ENCODE measurements around the gene PAX2.

The PAX2 gene

GRCh38 chr10:100737355-100738054, 7.9 kb upstream of the PAX2 start:
- FAIRE-seq (no peak), DNase-seq (ENCODE audit: insufficient read length, low spot score) (no peak)
- TF ChIP-seq TAF1 (IDR thresholded peaks at IDR 0.05; ENCODE audit: low read depth, low read length) (no peak), POLR2A (IDR thresholded peaks at IDR 0.05; ENCODE audit: low read depth, low read length) (no peak), PAX5 (IDR thresholded peaks at IDR 0.05; ENCODE audit: insufficient read depth, low read length, severe bottlenecking) (no peak), POU2F2 (IDR thresholded peaks at IDR 0.05; ENCODE audit: low read depth, low read length) (no peak), SPI1 (IDR thresholded peaks at IDR 0.05; ENCODE audit: low read depth, low read length) (no peak), POLR2AphosphoS5 (IDR thresholded peaks at IDR 0.05; ENCODE audit: low read depth, low read length) (no peak)

GRCh38 chr10:100738055-100738827, 7.1 kb upstream of the PAX2 start:
- FAIRE-seq (no peak), DNase-seq (ENCODE audit: insufficient read length, low spot score) (no peak)
- no peak for TF ChIP-seq PAX5 (IDR thresholded peaks at IDR 0.05; ENCODE audit: insufficient read depth, low read length, severe bottlenecking)
- no peak for TF ChIP-seq SPI1 (IDR thresholded peaks at IDR 0.05; ENCODE audit: low read depth, low read length)
- TF ChIP-seq POLR2A (IDR thresholded peaks at IDR 0.05; ENCODE audit: low read depth, low read length): no peak
- TF ChIP-seq POLR2AphosphoS5 (IDR thresholded peaks at IDR 0.05; ENCODE audit: low read depth, low read length): no peak
- TF ChIP-seq TAF1 (IDR thresholded peaks at IDR 0.05; ENCODE audit: low read depth, low read length): no peak
- no peak for TF ChIP-seq POU2F2 (IDR thresholded peaks at IDR 0.05; ENCODE audit: low read depth, low read length)

GRCh38 chr10:100739517-100740368, 5.6 kb upstream of the PAX2 start:
- no peak for DNase-seq (ENCODE audit: insufficient read length, low spot score)
- no peak for FAIRE-seq
- TF ChIP-seq POU2F2 (IDR thresholded peaks at IDR 0.05; ENCODE audit: low read depth, low read length) (no peak), POLR2AphosphoS5 (IDR thresholded peaks at IDR 0.05; ENCODE audit: low read depth, low read length) (no peak), PAX5 (IDR thresholded peaks at IDR 0.05; ENCODE audit: insufficient read depth, low read length, severe bottlenecking) (no peak), SPI1 (IDR thresholded peaks at IDR 0.05; ENCODE audit: low read depth, low read length) (no peak), POLR2A (IDR thresholded peaks at IDR 0.05; ENCODE audit: low read depth, low read length) (no peak), TAF1 (IDR thresholded peaks at IDR 0.05; ENCODE audit: low read depth, low read length) (no peak)

- DNase-seq (ENCODE audit: insufficient read length, low spot score) (no peak), FAIRE-seq (no peak)
- no peak for TF ChIP-seq SPI1 (IDR thresholded peaks at IDR 0.05; ENCODE audit: low read depth, low read length)
- no peak for TF ChIP-seq POLR2AphosphoS5 (IDR thresholded peaks at IDR 0.05; ENCODE audit: low read depth, low read length)
- no peak for TF ChIP-seq TAF1 (IDR thresholded peaks at IDR 0.05; ENCODE audit: low read depth, low read length)
- TF ChIP-seq PAX5 (IDR thresholded peaks at IDR 0.05; ENCODE audit: insufficient read depth, low read length, severe bottlenecking): no peak
- TF ChIP-seq POLR2A (IDR thresholded peaks at IDR 0.05; ENCODE audit: low read depth, low read length): no peak
- no peak for TF ChIP-seq POU2F2 (IDR thresholded peaks at IDR 0.05; ENCODE audit: low read depth, low read length)
Observed at GRCh38 chr10:100740476-100741377, 4.7 kb upstream of the PAX2 start.

GRCh38 chr10:100741378-100742075, 3.9 kb upstream of the PAX2 start:
- TF ChIP-seq POU2F2 (IDR thresholded peaks at IDR 0.05; ENCODE audit: low read depth, low read length) (no peak), PAX5 (IDR thresholded peaks at IDR 0.05; ENCODE audit: insufficient read depth, low read length, severe bottlenecking) (no peak), POLR2A (IDR thresholded peaks at IDR 0.05; ENCODE audit: low read depth, low read length) (no peak), POLR2AphosphoS5 (IDR thresholded peaks at IDR 0.05; ENCODE audit: low read depth, low read length) (no peak), SPI1 (IDR thresholded peaks at IDR 0.05; ENCODE audit: low read depth, low read length) (no peak), TAF1 (IDR thresholded peaks at IDR 0.05; ENCODE audit: low read depth, low read length) (no peak)
- DNase-seq (ENCODE audit: insufficient read length, low spot score): no peak
- no peak for FAIRE-seq

- DNase-seq (ENCODE audit: insufficient read length, low spot score) (no peak), FAIRE-seq (no peak)
- TF ChIP-seq POU2F2 (IDR thresholded peaks at IDR 0.05; ENCODE audit: low read depth, low read length) (no peak), POLR2AphosphoS5 (IDR thresholded peaks at IDR 0.05; ENCODE audit: low read depth, low read length) (no peak), TAF1 (IDR thresholded peaks at IDR 0.05; ENCODE audit: low read depth, low read length) (no peak), PAX5 (IDR thresholded peaks at IDR 0.05; ENCODE audit: insufficient read depth, low read length, severe bottlenecking) (no peak), SPI1 (IDR thresholded peaks at IDR 0.05; ENCODE audit: low read depth, low read length) (no peak), POLR2A (IDR thresholded peaks at IDR 0.05; ENCODE audit: low read depth, low read length) (no peak)
Observed at GRCh38 chr10:100742076-100742771, 3.2 kb upstream of the PAX2 start.

GRCh38 chr10:100742936-100743335, 2.4 kb upstream of the PAX2 start:
- DNase-seq (ENCODE audit: insufficient read length, low spot score) (no peak), FAIRE-seq (no peak)
- TF ChIP-seq PAX5 (IDR thresholded peaks at IDR 0.05; ENCODE audit: insufficient read depth, low read length, severe bottlenecking) (no peak), POU2F2 (IDR thresholded peaks at IDR 0.05; ENCODE audit: low read depth, low read length) (no peak), POLR2A (IDR thresholded peaks at IDR 0.05; ENCODE audit: low read depth, low read length) (no peak), SPI1 (IDR thresholded peaks at IDR 0.05; ENCODE audit: low read depth, low read length) (no peak), TAF1 (IDR thresholded peaks at IDR 0.05; ENCODE audit: low read depth, low read length) (no peak), POLR2AphosphoS5 (IDR thresholded peaks at IDR 0.05; ENCODE audit: low read depth, low read length) (no peak)
